WERI-Rb-1 (cell line): Measurements from ENCODE around the gene FABP2.
"Not testable (repeated sequence)": the region's sequence is repeated elsewhere in the genome, so short reads cannot be mapped to it uniquely, and the experiment has no call there.

Experiments
- DNase-seq: peaks from one replicate; pipeline ENCODE4 v3.0.0-alpha.2; 2020
- H3K27ac ChIP-seq: fragments of 250-450 bp; sonication (Bioruptor Pico); 2 replicates; pipeline ENCODE4 v1.5.1; 2020; ENCODE audit warnings: mild to moderate bottlenecking, moderate library complexity
- H3K27me3 ChIP-seq: fragments of 250-450 bp; sonication (Bioruptor Pico); 2 replicates; pipeline ENCODE4 v1.5.1; 2021; ENCODE audit warnings: mild to moderate bottlenecking, low read depth, moderate library complexity; ENCODE audit not compliant: insufficient read depth, severe bottlenecking
- H3K36me3 ChIP-seq: fragments of 250-450 bp; sonication (Bioruptor Pico); 2 replicates; pipeline ENCODE4 v1.5.1; 2020; ENCODE audit warnings: mild to moderate bottlenecking, moderate library complexity
- H3K4me3 ChIP-seq: 2 replicates; pipeline ENCODE4 v1.5.1; 2011; ENCODE audit warnings: low read depth, mild to moderate bottlenecking, control low read depth, low read length
- H3K9me3 ChIP-seq: fragments of 250-450 bp; sonication (Bioruptor Pico); 2 replicates; pipeline ENCODE4 v1.5.1; 2021; ENCODE audit warnings: mild to moderate bottlenecking, moderate library complexity; ENCODE audit not compliant: severe bottlenecking
- CTCF ChIP-seq: IDR thresholded peaks from 2 replicates; pipeline ENCODE4 v1.5.1; 2011; ENCODE audit warnings: low read depth, mild to moderate bottlenecking, control low read depth, inconsistent platforms, low read length

FABP2 gene

GRCh38 chr4:119337010-119337409 is 15.1 kb upstream of the FABP2 start:
- no peak overlapping the region for H3K27ac ChIP-seq
- no peak for DNase-seq
- no peak overlapping the region for H3K4me3 ChIP-seq
- no peaks in the 10 kb centered on the region for H3K36me3 ChIP-seq
- no peaks in the 10 kb centered on the region for H3K27me3 ChIP-seq
- no peaks in the 10 kb centered on the region for H3K9me3 ChIP-seq
- TF ChIP-seq CTCF: no peak

GRCh38 chr4:119336332-119336979 is 14.5 kb upstream of the FABP2 start:
- H3K27me3 ChIP-seq, H3K4me3 ChIP-seq, H3K27ac ChIP-seq, H3K36me3 ChIP-seq, H3K9me3 ChIP-seq, DNase-seq: not testable (repeated sequence)

- no peak overlapping the region for H3K4me3 ChIP-seq
- TF ChIP-seq CTCF: no peak
Observed at GRCh38 chr4:119329835-119330620, 8.1 kb upstream of the FABP2 start.

GRCh38 chr4:119328695-119329094 is 6.8 kb upstream of the FABP2 start:
- DNase-seq: no peak
- no peaks in the 10 kb centered on the region for H3K36me3 ChIP-seq
- no peaks in the 10 kb centered on the region for H3K27me3 ChIP-seq
- H3K27ac ChIP-seq: no peak overlapping the region
- H3K4me3 ChIP-seq: no peak overlapping the region
- no peaks in the 10 kb centered on the region for H3K9me3 ChIP-seq
- TF ChIP-seq CTCF: no peak

More at GRCh38 chr4:119329835-119330620, 8.1 kb upstream of the FABP2 start:
- no peaks in the 10 kb centered on the region for H3K27me3 ChIP-seq
- DNase-seq: peak; percentile 57
- no peak overlapping the region for H3K27ac ChIP-seq
- H3K36me3 ChIP-seq: no peaks in the 10 kb centered on the region
- H3K9me3 ChIP-seq: no peaks in the 10 kb centered on the region

GRCh38 chr4:119317990-119318389 is 3.9 kb downstream of the FABP2 start:
- H3K9me3 ChIP-seq: no peaks in the 10 kb centered on the region
- no peak for DNase-seq
- no peaks in the 10 kb centered on the region for H3K36me3 ChIP-seq
- no peak overlapping the region for H3K27ac ChIP-seq
- H3K4me3 ChIP-seq: no peak overlapping the region
- no peaks in the 10 kb centered on the region for H3K27me3 ChIP-seq
- no peak for TF ChIP-seq CTCF

GRCh38 chr4:119315036-119315435 is 6.9 kb downstream of the FABP2 start:
- Histone ChIP-seq H3K36me3 (no peaks in the 10 kb centered on the region), H3K27me3 (no peaks in the 10 kb centered on the region), H3K9me3 (no peaks in the 10 kb centered on the region), H3K4me3 (no peak overlapping the region), H3K27ac (no peak overlapping the region)
- no peak for DNase-seq
- no peak for TF ChIP-seq CTCF
